Thymus (tissue), 11 donors: ENCODE results near the gene ADD3. TPM values are rescaled to one million over a fixed set of nuclear protein-coding genes. Genes with fewer than 3 reads are reported as not detected.

ENCODE experiments used
- DNase-seq, 9 donors: peaks; one replicate each; pipeline ENCODE4 v3.0.0-alpha.2; 2013; ENCODE audit warnings: low spot score in 9 of 9, low read depth in 6 of 9, missing footprints in 1 of 9
- H3K27ac ChIP-seq, 2 donors: one replicate each; pipeline ENCODE4 v1.5.1; 2013; ENCODE audit warnings: control low read depth in 1 of 2, low read depth in 1 of 2, low read length in 1 of 2, mild to moderate bottlenecking in 1 of 2, moderate library complexity in 1 of 2
- H3K27me3 ChIP-seq, 2 donors: one replicate each; pipeline ENCODE4 v1.5.1; 2013; ENCODE audit warnings: low read length in 1 of 2; ENCODE audit not compliant: control insufficient read depth in 2 of 2, insufficient read depth in 1 of 2
- H3K36me3 ChIP-seq, 2 donors: one replicate each; pipeline ENCODE4 v1.5.1; 2013; ENCODE audit warnings: low read length in 1 of 2, mild to moderate bottlenecking in 1 of 2, moderate library complexity in 1 of 2; ENCODE audit not compliant: control insufficient read depth in 2 of 2, insufficient read depth in 2 of 2
- H3K4me1 ChIP-seq, 2 donors: one replicate each; pipeline ENCODE4 v1.5.1; 2013; ENCODE audit warnings: low read length in 2 of 2; ENCODE audit not compliant: control insufficient read depth in 2 of 2, insufficient read depth in 2 of 2
- H3K4me3 ChIP-seq, 2 donors: one replicate each; pipeline ENCODE4 v1.5.1; 2013; ENCODE audit warnings: low read length in 2 of 2, control low read depth in 1 of 2, mild to moderate bottlenecking in 1 of 2
- H3K9me3 ChIP-seq, 2 donors: one replicate each; pipeline ENCODE4 v1.5.1; 2013; ENCODE audit warnings: low read length in 1 of 2, mild to moderate bottlenecking in 1 of 2; ENCODE audit not compliant: control insufficient read depth in 2 of 2, insufficient read depth in 1 of 2
- WGBS: extraction: QIAGEN DNeasy Blood & Tissue Kit; methylation state at CpG from one replicate; pipeline ENCODE4 v1.1.7; 2013; 5-methylcytosine and 5-hydroxymethylcytosine counted together
- polyA plus RNA-seq: library from polyadenylated mRNA; stranded (reverse); fragments of 200-250 nt; gene quantifications from one replicate; pipeline ENCODE4 v1.2.3, GENCODE V29; 2013
- total RNA-seq: library from RNA; stranded (reverse); fragments of 120-200 nt; gene quantifications from one replicate; pipeline ENCODE4 v1.2.4, GENCODE V29; 2013
- donor health status: healthy.

ADD3 gene
- total and polyA plus RNA-seq, 2 donors = 112 to 217 TPM

GRCh38 chr10:110075686-110076085 lies 67.9 kb downstream of the ADD3 start:
- H3K36me3 ChIP-seq = no peaks in the 10 kb centered on the region
- no peaks in the 10 kb centered on the region for H3K9me3 ChIP-seq
- H3K4me1 ChIP-seq = peaks cover 15 to 25% of the 10 kb centered on the region in 2 donors
- no peak for DNase-seq
- no peak overlapping the region for H3K27ac ChIP-seq
- H3K4me3 ChIP-seq = no peak overlapping the region
- no peaks in the 10 kb centered on the region for H3K27me3 ChIP-seq

- Histone ChIP-seq H3K27ac (peak overlapping the region; percentile 73 to 80), H3K9me3 (no peaks in the 10 kb centered on the region), H3K4me1 (peaks cover 16 to 25% of the 10 kb centered on the region in 2 donors), H3K36me3 (no peaks in the 10 kb centered on the region), H3K27me3 (no peaks in the 10 kb centered on the region), H3K4me3 (no peak overlapping the region)
- peak in 3 of 9 donors; percentile 41 to 71 (median 41) for DNase-seq
Measured at GRCh38 chr10:110076559-110077318, 69.0 kb downstream of the ADD3 start.

- H3K4me3 ChIP-seq = no peak overlapping the region
- WGBS = 92% methylated on average over 5 of the region's 5 CpGs
- no peak for DNase-seq
- H3K27me3 ChIP-seq = no peaks in the 10 kb centered on the region
- no peaks in the 10 kb centered on the region for H3K36me3 ChIP-seq
- no peaks in the 10 kb centered on the region for H3K9me3 ChIP-seq
- peak overlapping the region; percentile 1 to 73 for H3K27ac ChIP-seq
- H3K4me1 ChIP-seq = peaks cover 18 to 24% of the 10 kb centered on the region in 2 donors
Measured at GRCh38 chr10:110077436-110078130, 69.8 kb downstream of the ADD3 start.

- no peaks in the 10 kb centered on the region for H3K27me3 ChIP-seq
- 92% methylated on average over 3 of the region's 3 CpGs for WGBS
- H3K9me3 ChIP-seq = no peaks in the 10 kb centered on the region
- no peak overlapping the region for H3K4me3 ChIP-seq
- no peaks in the 10 kb centered on the region for H3K36me3 ChIP-seq
- H3K27ac ChIP-seq = no peak overlapping the region
- H3K4me1 ChIP-seq = peaks cover 18 to 24% of the 10 kb centered on the region in 2 donors
- no peak for DNase-seq
Measured at GRCh38 chr10:110078317-110078716, 70.5 kb downstream of the ADD3 start.

GRCh38 chr10:110081911-110082310 lies 74.1 kb downstream of the ADD3 start:
- peak in 1 of 9 donors; percentile 36 for DNase-seq
- no peaks in the 10 kb centered on the region for H3K27me3 ChIP-seq
- 40% methylated on average over 3 of the region's 3 CpGs for whole genome bisulfite sequencing
- H3K4me3 ChIP-seq = no peak overlapping the region
- H3K27ac ChIP-seq = peak overlapping the region in 1 of 2 donors; percentile 65
- peaks cover 12 to 20% of the 10 kb centered on the region in 2 donors for H3K4me1 ChIP-seq
- no peaks in the 10 kb centered on the region for H3K36me3 ChIP-seq
- H3K9me3 ChIP-seq = no peaks in the 10 kb centered on the region

GRCh38 chr10:110083884-110084283 lies 76.1 kb downstream of the ADD3 start:
- no peaks in the 10 kb centered on the region for H3K27me3 ChIP-seq
- DNase-seq = no peak
- peaks cover 4 to 20% of the 10 kb centered on the region in 2 donors for H3K4me1 ChIP-seq
- no peaks in the 10 kb centered on the region for H3K36me3 ChIP-seq
- no peak overlapping the region for H3K4me3 ChIP-seq
- H3K9me3 ChIP-seq = no peaks in the 10 kb centered on the region
- no peak overlapping the region for H3K27ac ChIP-seq

GRCh38 chr10:110087682-110088081 lies 79.9 kb downstream of the ADD3 start:
- Histone ChIP-seq H3K27me3 (no peaks in the 10 kb centered on the region), H3K4me1 (peaks cover 0 to 17% of the 10 kb centered on the region in 2 donors), H3K4me3 (no peak overlapping the region), H3K36me3 (no peaks in the 10 kb centered on the region), H3K9me3 (no peaks in the 10 kb centered on the region), H3K27ac (no peak overlapping the region)
- WGBS = 96% methylated on average over 4 of the region's 4 CpGs
- no peak for DNase-seq

- Histone ChIP-seq H3K36me3 (no peaks in the 10 kb centered on the region), H3K9me3 (no peaks in the 10 kb centered on the region), H3K4me1 (peaks cover 0 to 17% of the 10 kb centered on the region in 2 donors), H3K27ac (no peak overlapping the region), H3K4me3 (no peak overlapping the region), H3K27me3 (no peaks in the 10 kb centered on the region)
- WGBS = 91% methylated on average over 4 of the region's 4 CpGs
- DNase-seq = no peak
Measured at GRCh38 chr10:110088367-110089104, 80.8 kb downstream of the ADD3 start.

GRCh38 chr10:110091830-110092229 lies 84.0 kb downstream of the ADD3 start:
- H3K9me3 ChIP-seq = no peaks in the 10 kb centered on the region
- WGBS = 96% methylated on average over 2 of the region's 2 CpGs
- no peak overlapping the region for H3K4me3 ChIP-seq
- DNase-seq = no peak
- H3K4me1 ChIP-seq = peaks cover 0 to 7% of the 10 kb centered on the region in 2 donors
- H3K27me3 ChIP-seq = no peaks in the 10 kb centered on the region
- no peak overlapping the region for H3K27ac ChIP-seq
- H3K36me3 ChIP-seq = no peaks in the 10 kb centered on the region
